A172 (cell line): ENCODE data around the gene DNAJC16. TPM values are rescaled to one million over a fixed set of nuclear protein-coding genes. Genes with fewer than 3 reads are reported as not detected.
A peak's percentile ranks its signal among the peaks of the same experiment; 100 is the strongest.
"Not testable (repeated sequence)": the region's sequence is repeated elsewhere in the genome, so short reads cannot be mapped to it uniquely, and the experiment has no call there.

Source experiments
- DNase-seq: peaks from one replicate; pipeline ENCODE4 v3.0.0-alpha.2; 2015; ENCODE audit warnings: low spot score
- total RNA-seq: library from RNA; depleted of rRNA; stranded (reverse); fragments of >200 nt; shearing (Covaris generic); gene quantifications from 2 replicates; pipeline ENCODE4 v1.2.3, GENCODE V29; 2014; rRNA removed

Gene DNAJC16
- 8.7 and 14.5 TPM in 2 replicates for total RNA-seq

- DNase-seq: peak; percentile 98
Observed at GRCh38 chr1:15526490-15527339, at the start of gene DNAJC16. DNAJC16 (plus strand) TSS chr1:15526848; CDS start chr1:15529106, 2,258 bp downstream.

DNA sequence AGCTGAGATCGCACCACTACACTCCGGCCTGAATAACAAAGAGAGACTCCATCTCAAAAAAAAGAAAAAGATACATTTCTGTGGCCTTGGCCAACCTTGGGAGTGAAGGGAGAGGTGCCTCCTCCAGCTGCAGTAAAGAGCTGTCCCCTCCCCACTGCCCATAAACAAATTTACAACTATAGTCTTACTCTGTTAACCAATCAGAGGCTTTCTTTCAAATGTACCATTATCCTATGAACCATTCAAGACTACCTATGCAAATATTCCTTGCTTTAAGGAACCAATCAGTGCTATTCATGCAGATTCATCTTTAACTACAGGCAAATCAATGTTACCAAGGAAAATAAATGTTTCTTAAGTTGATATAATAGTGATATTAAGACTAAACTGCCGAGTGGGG is 49.7 kb upstream of the DNAJC16 start:
- no peak for DNase-seq

GRCh38 chr1:15477646-15478212 is 48.9 kb upstream of the DNAJC16 start:
- no peak for DNase-seq

DNA sequence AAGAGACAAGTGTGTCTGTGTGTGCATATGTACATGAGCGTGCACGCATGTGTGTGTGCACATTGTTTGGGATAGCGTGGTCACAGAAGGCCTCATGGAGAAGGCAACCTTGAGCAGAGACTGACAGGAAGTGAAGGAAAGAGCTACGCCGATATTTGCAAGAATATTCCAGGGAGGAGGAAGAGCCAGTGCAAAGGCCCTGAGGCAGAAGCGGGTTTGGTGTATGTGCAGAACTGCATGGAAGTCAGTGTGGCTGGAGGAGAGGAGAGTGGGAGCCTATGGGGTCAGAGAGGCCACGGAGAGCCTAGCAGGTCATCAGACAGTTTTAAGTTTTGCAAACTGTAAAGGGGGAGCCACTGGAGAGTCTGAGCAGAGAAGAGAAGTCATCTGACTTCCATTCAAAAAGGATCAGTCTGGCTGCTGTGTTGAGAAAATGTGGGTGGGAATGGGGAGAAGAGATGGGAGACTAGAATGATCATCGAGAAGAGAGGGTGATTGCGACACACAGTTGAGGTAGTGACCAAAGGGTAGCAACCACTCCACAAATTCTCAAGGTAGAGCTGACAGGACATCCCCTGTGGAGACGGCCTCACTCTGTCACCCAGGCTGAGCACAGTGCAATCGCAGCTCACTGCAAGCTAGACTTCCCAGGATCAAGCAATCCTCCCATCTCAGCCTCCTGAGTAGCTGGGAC is 46.8 kb upstream of the DNAJC16 start:
- DNase-seq: no peak

GRCh38 chr1:15482455-15482854 is 44.2 kb upstream of the DNAJC16 start:
- DNase-seq: not testable (repeated sequence)

GRCh38 chr1:15482983-15483543 is 43.6 kb upstream of the DNAJC16 start:
- not testable (repeated sequence) for DNase-seq

DNA sequence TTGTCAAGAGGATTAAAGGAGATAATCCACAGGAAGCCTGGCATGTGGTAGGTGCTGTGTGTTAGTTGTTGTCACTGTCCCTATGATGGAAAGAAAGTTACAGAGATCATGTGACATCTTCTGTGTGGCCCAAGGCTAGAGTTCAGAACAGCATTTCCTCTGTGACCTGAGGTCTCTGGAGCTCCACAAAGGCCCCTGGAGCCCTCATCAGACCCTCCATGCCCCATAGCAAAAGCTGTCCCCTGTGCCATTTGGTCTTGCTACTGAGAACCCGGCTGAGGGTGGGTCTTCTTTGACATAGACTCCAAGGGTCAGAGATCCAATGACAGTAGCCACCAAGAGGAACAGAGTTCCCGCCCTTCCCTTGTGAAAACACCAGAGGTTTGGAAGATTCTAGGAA is 42.7 kb upstream of the DNAJC16 start:
- DNase-seq: no peak

GRCh38 chr1:15484443-15484842 is 42.2 kb upstream of the DNAJC16 start:
- not testable (repeated sequence) for DNase-seq

GRCh38 chr1:15485636-15486035 is 41.0 kb upstream of the DNAJC16 start:
- DNase-seq: no peak

DNA sequence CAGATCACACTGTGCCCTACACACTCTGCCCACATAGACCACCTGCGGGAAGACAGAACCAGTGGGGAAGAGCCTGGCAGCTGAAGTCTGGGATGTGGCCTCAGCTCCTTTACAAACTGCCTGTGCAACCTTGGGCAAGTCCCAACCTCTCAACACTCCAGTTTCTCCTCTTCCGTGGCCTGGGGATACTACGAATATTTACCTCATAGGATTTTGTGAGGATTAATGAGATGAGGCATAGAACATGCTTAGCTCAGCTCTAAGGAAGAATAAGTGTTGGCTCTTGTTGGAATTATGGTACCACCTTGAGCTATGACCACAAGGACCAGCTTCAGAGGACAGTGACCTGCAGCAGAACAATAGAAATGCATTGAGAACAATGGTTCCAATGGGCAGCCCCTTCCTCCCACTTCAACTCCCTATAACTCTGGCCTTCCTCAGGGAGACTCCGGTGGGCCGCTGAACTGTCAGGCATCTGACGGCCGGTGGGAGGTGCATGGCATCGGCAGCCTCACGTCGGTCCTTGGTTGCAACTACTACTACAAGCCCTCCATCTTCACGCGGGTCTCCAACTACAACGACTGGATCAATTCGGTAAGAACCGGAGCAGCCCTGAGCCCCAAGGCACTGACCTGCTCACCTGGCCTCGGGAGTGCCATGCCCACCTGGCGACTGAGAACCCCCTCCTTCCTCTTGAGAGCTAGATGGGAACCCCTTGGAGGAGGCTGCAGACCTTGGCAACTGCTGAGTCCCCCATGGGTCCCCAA is 39.6 kb upstream of the DNAJC16 start:
- not testable (repeated sequence) for DNase-seq

DNA sequence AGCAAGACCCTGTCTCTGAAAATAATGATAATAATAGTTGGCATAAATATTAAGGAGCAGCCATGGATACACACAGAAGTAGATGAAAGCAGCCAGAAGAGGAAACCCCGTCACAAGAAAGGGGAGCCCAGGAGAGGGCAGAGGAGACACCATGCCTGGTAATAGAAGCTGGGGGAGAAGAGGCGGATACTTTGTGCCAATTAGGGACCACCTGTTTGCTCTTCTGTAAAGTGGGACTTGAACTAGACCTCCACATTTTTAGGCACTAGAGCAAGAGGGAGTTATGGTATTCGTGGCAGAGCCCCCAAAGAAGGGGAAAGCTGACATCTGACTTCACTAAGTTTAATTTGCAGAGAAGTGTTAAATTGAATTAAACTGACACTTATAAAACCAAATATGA is 38.3 kb upstream of the DNAJC16 start:
- no peak for DNase-seq

DNA sequence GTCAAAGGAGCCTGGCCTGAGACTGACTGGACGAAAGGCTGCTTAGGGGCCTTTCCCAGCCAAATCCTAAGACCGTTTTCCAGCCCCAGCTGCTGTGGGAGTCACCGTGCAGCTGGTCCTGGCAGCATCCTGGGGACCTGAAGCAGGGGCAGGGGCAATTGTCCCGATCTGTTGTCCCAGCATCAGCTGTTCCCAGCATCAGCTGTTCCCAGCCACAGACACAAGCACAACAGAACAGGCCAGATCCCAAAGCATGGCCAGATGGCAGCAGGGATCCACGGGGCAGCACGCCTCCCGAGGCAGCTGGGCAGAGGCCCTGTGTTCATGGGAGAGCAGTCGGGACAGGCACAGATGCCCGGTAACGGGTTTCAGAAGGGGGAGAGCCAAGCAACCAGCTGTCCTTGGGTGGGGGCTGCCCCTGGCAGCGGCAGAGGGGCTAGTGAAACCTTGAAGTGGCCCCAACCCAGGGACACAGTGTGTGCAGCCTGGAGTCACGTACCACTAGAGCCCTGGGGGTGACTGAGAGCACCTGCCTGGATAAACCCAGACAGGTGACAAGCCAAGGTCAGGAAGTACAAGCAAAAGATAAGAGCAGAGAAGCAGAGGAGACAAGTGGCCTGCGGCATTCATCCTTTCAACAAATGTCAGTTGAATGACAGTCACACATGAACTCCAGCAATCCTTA is 37.5 kb upstream of the DNAJC16 start:
- no peak for DNase-seq

DNA sequence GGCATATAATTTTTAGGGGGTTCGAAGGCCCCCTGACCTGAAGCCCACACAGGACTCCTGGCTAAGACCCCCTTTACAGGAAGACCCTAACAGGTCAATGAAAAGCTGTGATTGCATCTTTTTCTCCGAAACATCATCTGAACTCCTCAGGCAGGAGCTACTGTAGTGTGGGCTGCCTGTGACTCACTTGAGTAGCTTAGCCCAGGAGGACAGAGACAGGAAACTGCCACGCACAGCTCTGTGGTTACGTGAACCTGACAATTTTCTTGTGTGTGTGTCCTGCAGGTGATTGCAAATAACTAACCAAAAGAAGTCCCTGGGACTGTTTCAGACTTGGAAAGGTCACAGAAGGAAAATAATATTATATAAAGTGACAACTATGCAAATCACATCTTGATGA is 35.6 kb upstream of the DNAJC16 start:
- not testable (repeated sequence) for DNase-seq

DNA sequence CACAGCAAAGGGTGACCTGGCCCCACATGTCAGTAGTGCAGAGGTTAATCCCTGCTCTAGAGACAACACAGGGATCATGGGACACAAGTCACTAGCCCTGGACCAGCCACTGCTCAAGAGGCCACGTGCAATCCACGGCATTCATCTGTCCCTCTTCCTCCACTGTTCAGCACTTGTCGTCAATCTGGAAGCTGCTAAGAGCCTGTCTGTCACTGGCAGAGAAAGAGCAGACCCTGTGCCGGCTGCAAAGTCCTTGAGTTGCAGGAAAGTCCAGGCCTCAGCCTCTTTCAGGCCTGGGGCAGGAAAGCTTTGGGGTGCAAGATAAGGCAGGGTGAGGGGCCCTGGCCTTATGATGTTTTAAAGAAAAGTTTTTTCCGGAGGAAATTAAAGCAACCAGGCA is 34.1 kb upstream of the DNAJC16 start:
- DNase-seq: no peak

DNA sequence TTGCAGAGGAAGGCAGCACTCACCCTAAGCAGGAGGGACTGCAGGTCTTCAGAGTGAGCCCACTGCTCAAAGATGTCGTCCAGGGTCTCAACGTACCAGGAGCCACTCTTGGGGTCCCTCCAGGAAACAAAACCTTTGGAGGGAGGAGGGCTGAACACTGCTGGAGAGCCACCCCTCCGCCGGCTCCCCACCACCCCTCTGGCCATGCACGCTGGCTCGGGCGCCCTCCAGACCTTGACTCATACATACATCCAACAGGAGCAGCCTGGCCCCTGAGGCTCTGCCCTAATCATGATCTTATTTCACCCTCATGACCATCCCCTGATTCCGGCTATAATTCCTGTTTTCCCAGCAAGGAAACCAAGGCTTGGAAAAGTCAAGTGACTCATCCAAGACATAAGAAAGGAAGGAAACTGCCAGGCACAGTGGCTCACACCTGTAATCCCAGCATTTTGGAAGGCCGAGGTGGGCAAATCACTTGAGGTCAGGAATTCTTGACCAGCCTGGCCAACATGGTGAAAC is 32.7 kb upstream of the DNAJC16 start:
- DNase-seq: no peak

DNA sequence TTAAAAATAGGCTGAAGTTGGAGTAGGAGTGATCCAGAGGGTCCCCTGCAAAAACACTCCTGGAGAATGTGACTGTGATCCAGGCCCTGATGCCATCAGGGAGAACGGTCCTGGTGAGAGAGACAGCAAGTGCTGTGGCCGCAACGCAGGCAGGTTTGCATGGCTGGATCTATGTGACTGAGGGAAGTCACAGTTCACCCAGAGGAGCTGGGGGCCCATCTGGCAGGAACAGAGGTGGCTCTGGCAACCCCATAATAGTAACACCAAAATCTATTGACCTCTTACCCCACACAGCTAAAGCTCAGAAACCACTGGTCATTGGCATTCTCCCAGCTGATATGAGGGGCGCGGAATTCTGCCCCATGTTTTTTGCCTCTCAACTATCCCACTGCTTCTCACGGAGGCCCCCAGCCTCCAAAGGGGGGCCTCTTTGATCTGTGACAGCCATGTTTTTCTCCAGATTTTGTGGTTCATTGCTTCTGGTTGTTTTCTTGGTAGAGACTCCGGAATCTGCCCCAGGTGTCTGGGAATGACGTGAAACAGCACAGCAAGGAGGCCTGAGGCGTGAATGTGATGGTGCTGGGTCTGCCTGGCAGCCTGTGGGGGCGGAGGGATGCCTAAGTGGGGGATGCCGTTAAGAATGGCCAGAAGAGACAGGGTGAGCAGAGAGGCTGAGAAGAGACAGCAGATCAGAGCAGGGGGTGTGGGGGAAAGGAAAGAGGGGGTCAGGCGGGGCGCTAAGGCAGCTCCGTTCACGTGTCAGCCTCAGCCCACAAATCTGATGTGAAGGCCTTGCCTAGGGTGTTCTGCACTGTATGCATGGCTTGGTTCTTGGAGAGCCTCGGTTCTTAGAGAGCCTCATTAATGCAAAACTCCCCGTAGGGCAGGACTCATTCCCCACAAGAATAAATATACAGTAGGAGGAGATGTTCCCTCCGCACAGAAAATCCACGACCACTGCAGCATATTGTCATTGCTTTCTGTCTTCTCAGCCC is 26.2 kb upstream of the DNAJC16 start:
- no peak for DNase-seq

GRCh38 chr1:15501208-15502032 is 25.2 kb upstream of the DNAJC16 start:
- peak; percentile 14 for DNase-seq

DNA sequence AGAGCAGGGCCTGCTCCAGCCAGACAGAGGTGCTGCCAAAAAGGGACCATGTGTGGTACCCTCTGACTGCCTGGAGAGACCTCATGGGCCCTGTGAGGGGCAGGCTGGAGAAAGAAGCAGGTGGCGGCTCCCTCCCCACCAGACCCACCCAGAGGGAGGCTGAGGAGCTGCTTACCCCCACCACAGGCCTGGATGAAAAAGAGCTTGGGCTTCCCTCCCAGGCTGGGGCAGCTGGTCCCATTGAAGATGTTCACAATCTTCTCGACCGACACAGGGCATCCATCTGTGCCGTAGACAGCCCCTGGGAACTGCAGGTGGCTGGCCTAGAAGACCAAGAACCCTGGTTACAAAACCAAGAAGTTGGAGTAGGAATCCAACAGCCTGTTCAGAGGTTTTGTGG is 22.2 kb upstream of the DNAJC16 start:
- DNase-seq: no peak

GRCh38 chr1:15506831-15507230 is 19.8 kb upstream of the DNAJC16 start:
- DNase-seq: no peak
